ENCODE measurements around the gene TMEM233. TPM values are rescaled to one million over a fixed set of nuclear protein-coding genes. Genes with fewer than 3 reads are reported as not detected.

The TMEM233 gene
- total and polyA plus RNA-seq, 9 of the 15 experiments (the other 6 are each of a cell fraction or from before 2014, with no cell fraction given) = 0.04 to 0.17 (median 0.07) TPM; not detected in 2

DNA sequence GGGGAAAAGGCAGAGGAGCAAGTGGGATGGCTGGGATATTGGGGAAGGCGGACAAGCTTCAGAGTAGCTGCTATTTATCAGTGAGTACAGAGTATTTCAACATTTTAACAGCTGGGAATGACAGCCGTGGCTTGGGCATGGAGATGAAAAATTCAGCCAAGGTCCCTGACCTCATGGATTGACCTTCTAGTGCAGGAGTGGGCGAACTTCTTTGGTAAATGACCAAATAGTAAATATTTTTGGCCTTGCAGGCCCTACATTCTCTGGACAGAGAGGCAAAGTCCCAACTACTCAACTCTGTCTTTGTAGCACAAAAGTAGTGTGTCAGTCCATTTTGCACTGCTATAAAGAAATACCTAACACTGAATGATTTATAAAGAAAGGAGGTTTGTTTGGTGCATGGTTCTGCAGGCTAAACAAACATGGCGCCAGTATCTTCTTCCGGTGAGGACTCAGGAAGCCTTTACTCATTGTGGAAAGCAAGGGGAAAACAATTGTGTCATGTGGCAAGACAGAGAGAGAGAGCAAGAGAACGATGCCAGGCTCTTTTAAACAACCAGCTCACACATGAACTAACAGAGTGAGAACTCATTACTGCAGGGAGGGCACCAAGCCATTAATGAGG, 33.6 kb downstream of the TMEM233 start (continued):
- TF ChIP-seq ZNF277 (CRISPR knock-in tag; IDR thresholded peaks at IDR 0.05; ENCODE audit: borderline replicate concordance) (no peak), GTF2A2 (tag; IDR thresholded peaks at IDR 0.05) (no peak), PCBP2 (IDR thresholded peaks at IDR 0.05; ENCODE audit: low read depth, low read length, poor library complexity, severe bottlenecking) (no peak), ELK3 (CRISPR knock-in tag; IDR thresholded peaks at IDR 0.05) (no peak), ZFP91 (CRISPR knock-in tag; IDR thresholded peaks at IDR 0.05) (no peak)
- TF ChIP-seq, protein P1, sequence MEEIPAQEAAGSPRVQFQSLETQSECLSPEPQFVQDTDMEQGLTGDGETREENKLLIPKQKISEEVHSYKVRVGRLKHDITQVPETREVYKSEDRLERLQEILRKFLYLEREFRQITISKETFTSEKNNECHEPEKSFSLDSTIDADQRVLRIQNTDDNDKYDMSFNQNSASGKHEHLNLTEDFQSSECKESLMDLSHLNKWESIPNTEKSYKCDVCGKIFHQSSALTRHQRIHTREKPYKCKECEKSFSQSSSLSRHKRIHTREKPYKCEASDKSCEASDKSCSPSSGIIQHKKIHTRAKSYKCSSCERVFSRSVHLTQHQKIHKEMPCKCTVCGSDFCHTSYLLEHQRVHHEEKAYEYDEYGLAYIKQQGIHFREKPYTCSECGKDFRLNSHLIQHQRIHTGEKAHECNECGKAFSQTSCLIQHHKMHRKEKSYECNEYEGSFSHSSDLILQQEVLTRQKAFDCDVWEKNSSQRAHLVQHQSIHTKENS (CRISPR knock-in tag; IDR thresholded peaks at IDR 0.05) = no peak

All from K562 (cell line).